Nephron (organoid): ENCODE data around the gene BLNK.

Source experiments
- H3K27ac Mint-ChIP-seq, 3 experiments: 2 replicates each; pipeline ENCODE4 v1.8.0; 2020; ENCODE audit warnings: mixed read lengths in 3 of 3, mild to moderate bottlenecking in 2 of 3, moderate library complexity in 1 of 3
- H3K27me3 Mint-ChIP-seq: 2 replicates; pipeline ENCODE4 v1.8.0; 2021; ENCODE audit warnings: low read depth, mild to moderate bottlenecking, moderate library complexity, mixed read lengths
- H3K36me3 Mint-ChIP-seq: 2 replicates; pipeline ENCODE4 v1.8.0; 2020; ENCODE audit warnings: low read depth, mixed read lengths
- H3K4me1 Mint-ChIP-seq: 2 replicates; pipeline ENCODE4 v1.8.0; 2020; ENCODE audit warnings: mixed read lengths
- H3K4me3 Mint-ChIP-seq, 3 experiments: 2 replicates each; pipeline ENCODE4 v1.8.0; 2020; ENCODE audit warnings: mild to moderate bottlenecking in 3 of 3, mixed read lengths in 3 of 3, moderate library complexity in 2 of 3
- H3K9me3 Mint-ChIP-seq: 2 replicates; pipeline ENCODE4 v1.8.0; 2020; ENCODE audit warnings: mixed read lengths
- CTCF ChIP-seq, 3 experiments: fragments of 200-600 bp; sonication (generic); IDR thresholded peaks; one replicate each; pipeline ENCODE4 v1.5.0; 2021; ENCODE audit warnings: antibody characterized with exemption in 3 of 3; ENCODE audit not compliant: unreplicated experiment in 3 of 3

BLNK gene

DNA sequence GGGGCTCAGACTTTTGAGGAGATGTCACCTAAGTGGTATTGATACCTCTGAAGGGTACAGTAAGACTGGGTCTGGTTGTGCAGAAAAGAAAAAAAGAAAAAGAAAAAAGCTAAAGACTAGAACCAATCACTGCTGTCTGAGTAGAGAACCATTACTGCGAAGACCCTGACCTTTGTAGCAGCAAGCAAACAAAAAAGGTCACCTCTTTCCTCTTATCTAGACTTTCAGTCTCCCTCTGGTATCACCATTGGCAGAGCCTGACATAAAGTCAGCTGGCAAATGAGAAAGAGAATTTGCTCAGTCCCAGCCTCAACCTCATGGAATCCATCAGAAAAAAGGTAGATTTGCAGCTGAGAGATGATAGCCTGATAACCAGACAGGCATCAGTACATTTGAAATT, 30.2 kb upstream of the BLNK start:
- Mint-ChIP-seq H3K27ac (no peak overlapping the region), H3K27me3 (peaks cover 9% of the 10 kb centered on the region), H3K4me1 (peaks cover 6% of the 10 kb centered on the region), H3K9me3 (no peaks in the 10 kb centered on the region), H3K36me3 (no peaks in the 10 kb centered on the region), H3K4me3 (no peak overlapping the region)
- TF ChIP-seq CTCF (IDR thresholded peaks at IDR 0.05; ENCODE audit: unreplicated experiment in 3 of 3): no peak

DNA sequence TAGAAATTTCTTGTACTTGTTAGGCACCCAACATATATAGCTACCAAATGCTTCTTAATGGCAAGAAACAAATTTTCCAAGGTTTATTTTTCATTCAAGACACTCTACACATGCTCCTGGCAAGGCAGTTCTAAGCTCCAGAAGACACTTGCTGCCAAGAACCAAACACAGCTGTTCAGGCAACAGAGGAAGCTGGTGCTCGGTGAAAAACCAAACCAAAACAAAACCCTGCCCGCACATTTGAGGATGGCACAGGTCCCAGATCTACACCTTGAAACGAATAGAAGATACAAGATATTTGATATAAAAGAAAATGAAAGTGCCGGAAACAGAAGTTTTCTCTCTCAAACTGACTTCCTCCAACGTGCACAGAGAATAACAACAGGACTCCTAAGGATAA, 28.0 kb upstream of the BLNK start:
- peaks cover 6% of the 10 kb centered on the region for H3K4me1 Mint-ChIP-seq
- no peak overlapping the region for H3K4me3 Mint-ChIP-seq
- H3K36me3 Mint-ChIP-seq: no peaks in the 10 kb centered on the region
- no peak overlapping the region for H3K27ac Mint-ChIP-seq
- H3K9me3 Mint-ChIP-seq: no peaks in the 10 kb centered on the region
- peaks cover 17% of the 10 kb centered on the region for H3K27me3 Mint-ChIP-seq
- no peak for TF ChIP-seq CTCF (IDR thresholded peaks at IDR 0.05; ENCODE audit: unreplicated experiment in 3 of 3)

DNA sequence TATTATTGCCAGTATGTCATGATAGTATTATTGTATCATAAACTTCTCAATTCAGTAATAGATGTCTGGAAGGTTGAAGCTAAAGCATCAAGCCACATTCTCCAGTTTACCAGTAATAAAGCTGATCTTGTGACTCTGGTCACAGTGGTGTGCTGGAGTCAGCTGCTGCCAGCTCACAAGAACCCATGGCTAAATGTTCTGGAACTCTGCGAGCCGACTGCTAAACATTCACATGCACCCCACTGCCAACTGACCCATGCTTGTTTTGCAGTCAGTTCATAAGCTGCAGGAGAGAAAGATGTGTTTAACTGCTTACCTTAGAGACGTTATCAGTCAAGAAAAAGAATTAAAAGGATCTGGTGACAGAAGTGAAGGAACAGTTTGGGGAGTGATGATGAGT, 27.0 kb upstream of the BLNK start:
- TF ChIP-seq CTCF (IDR thresholded peaks at IDR 0.05; ENCODE audit: unreplicated experiment in 3 of 3): no peak
- Mint-ChIP-seq H3K36me3 (no peaks in the 10 kb centered on the region), H3K27me3 (peaks cover 17% of the 10 kb centered on the region), H3K4me3 (no peak overlapping the region), H3K27ac (no peak overlapping the region), H3K4me1 (peaks cover 6% of the 10 kb centered on the region), H3K9me3 (no peaks in the 10 kb centered on the region)

DNA sequence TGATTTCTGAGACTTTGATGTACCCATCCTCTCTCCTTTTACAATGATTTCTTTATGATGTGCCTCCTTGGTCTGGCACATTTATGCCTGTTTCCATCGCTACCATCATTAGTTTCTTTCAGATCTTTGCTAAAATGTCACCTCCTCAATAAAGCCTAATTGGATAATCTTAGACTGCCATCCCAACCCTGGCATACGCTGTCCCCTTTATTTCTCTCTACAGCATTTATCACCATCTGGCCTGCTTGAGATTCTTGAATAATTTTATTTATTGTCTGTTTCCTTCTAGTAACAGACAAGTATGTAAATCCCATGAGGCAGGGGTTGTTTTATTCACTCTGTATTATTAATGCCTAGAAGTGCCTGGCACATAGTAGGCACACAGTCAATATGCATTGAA, 26.1 kb upstream of the BLNK start:
- TF ChIP-seq CTCF (IDR thresholded peaks at IDR 0.05; ENCODE audit: unreplicated experiment in 3 of 3): no peak
- no peaks in the 10 kb centered on the region for H3K9me3 Mint-ChIP-seq
- no peaks in the 10 kb centered on the region for H3K36me3 Mint-ChIP-seq
- peaks cover 17% of the 10 kb centered on the region for H3K27me3 Mint-ChIP-seq
- peaks cover 6% of the 10 kb centered on the region for H3K4me1 Mint-ChIP-seq
- H3K27ac Mint-ChIP-seq: no peak overlapping the region
- H3K4me3 Mint-ChIP-seq: no peak overlapping the region

GRCh38 chr10:96295475-96295874, 24.1 kb upstream of the BLNK start:
- no peaks in the 10 kb centered on the region for H3K9me3 Mint-ChIP-seq

More at GRCh38 chr10:96295475-96295874, 24.1 kb upstream of the BLNK start:
- TF ChIP-seq CTCF (IDR thresholded peaks at IDR 0.05; ENCODE audit: unreplicated experiment in 3 of 3): no peak
- Mint-ChIP-seq H3K27ac (no peak overlapping the region), H3K36me3 (no peaks in the 10 kb centered on the region), H3K4me1 (peaks cover 8% of the 10 kb centered on the region), H3K27me3 (peaks cover 19% of the 10 kb centered on the region), H3K4me3 (no peak overlapping the region)
